HG02678 (cell line): ENCODE results near the gene ST8SIA4.

Experiments used
- ATAC-seq: cut with Tn5 transposase; IDR thresholded peaks from one replicate; pipeline ENCODE4 v1.9.1; 2021; ENCODE audit warnings: mild to moderate bottlenecking, moderate library complexity; ENCODE audit not compliant: unreplicated experiment

The ST8SIA4 gene

DNA sequence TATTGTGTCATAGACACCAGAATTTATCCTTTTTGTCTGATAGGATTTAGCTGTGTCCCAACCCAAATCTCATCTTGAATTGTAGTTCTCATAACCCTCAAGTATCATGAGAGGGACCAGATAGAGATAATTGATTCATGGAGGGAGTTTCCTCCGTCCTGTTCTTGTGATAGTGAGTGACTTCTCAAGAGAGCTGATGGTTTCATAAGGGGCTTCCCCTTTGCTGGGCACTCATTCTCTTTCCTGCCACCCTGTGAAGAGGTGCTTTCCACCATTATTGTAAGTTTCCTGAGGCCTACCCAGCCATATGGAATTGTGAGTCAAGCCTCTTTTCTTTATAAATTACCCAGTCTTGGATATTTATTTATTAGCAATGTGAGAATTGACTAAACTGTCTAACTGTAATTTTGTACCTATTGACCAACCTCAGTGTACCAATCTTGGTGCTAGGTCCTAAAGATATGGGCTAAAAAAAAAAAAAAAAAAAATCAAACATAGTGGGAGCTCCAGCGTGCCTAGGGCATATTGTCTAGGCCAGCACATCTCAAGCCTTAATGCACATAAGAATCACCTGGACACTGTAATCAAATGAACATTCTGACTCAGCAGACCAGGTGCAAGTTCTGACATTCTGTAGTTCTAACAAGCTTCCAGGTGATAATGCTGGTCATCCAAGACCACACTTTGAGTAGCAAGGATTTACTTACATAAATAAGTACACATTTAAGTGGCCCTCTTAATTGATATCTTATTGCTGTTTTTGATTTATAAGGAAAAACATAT lies 30.5 kb downstream of the ST8SIA4 start:
- peak; percentile 65 for ATAC-seq

DNA sequence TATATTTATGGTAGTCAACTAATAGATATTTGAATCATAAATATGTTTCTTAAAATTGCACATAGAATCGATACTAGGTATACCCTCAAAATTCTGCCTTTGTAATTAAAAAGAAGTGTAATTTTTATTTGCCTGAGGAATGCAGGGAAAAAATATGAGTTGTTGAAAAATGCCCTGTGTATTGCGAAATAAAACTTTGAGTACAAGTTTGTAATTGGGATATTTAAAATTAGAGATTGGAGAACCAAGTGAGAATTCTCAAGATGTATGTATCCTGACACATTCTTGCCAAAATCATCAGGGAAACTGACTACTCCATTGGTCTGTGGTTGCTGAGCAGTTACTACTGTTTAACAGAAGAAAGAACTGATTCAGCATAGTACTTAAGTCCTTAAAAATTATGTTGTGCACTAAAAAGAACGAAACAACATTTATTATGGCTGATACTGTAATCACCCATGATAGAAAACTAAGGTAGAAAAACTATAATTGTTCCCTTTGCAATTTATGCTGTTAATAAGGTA lies 36.0 kb downstream of the ST8SIA4 start:
- no peak for ATAC-seq

DNA sequence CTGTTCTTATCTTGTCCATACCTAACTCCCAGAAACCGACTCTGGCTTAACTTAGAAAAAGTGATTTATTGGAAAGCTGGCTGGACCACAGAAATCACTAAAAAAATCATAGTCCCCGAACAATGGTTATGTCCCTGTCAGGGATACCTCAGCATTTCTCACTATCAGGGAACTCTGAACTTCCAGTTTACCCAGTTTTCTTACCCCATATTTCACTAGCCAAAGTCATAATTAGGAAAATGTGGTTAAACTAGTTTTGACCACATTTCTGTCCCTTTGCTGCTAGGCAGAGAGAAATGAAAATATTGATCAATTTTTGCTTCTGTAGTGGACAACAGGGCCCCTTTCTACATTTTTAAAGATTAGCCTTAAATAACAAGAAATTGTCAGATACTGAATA lies 38.2 kb downstream of the ST8SIA4 start:
- ATAC-seq = no peak

DNA sequence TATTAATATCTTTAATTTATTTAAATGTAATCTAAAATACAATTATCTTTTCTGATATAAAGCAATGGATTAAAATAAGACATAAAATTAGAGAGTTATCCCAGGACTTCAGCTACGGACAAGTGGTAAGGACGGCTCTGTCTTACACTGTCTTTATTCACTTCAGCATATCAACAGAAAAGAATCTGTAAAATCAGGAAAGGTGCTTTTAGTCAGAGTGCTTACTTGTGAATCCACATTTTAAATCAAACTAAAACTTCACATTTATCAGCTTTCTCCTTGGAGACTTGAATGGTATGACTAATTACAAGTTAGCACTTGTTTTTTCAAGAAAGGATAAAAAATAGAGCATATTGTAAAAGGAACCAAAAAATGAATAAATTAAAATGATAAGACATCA lies 39.3 kb downstream of the ST8SIA4 start:
- no peak for ATAC-seq

DNA sequence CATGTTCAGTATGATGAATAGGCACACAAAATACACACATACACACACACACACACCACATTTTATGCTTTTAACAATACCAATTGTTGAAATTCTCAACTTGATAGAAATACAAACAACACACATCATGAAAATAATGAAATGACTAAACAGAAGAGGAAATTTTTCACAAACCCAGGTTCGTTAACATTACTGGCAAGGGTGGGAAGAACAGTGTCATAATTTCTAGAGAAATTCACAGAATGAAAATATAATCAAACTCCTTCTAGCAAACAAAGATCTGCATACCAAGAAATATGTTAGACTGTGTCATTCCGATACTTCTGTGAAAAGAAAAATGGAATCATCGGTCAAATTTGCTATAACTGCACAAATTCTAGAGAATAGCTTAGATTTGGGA lies 41.9 kb downstream of the ST8SIA4 start:
- ATAC-seq = no peak

DNA sequence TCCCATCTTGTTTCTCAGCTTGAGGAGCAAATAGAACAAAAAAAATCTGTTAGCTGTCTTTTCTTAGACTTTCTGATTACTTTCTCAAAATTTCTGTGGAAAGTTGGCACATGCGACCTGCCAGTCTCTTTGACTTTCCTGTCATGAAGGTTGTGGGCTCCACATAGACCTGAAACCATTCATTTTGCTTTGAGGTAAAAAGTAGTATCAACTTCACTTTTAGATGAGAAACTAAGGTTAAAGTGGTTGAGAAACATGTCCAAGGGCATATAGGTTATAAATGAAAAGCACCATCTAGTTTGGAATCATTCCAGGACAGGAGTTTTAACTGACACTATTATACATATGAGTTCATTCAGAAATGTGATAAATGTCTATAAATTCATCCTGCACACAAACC lies 42.7 kb downstream of the ST8SIA4 start:
- ATAC-seq = peak; percentile 69

DNA sequence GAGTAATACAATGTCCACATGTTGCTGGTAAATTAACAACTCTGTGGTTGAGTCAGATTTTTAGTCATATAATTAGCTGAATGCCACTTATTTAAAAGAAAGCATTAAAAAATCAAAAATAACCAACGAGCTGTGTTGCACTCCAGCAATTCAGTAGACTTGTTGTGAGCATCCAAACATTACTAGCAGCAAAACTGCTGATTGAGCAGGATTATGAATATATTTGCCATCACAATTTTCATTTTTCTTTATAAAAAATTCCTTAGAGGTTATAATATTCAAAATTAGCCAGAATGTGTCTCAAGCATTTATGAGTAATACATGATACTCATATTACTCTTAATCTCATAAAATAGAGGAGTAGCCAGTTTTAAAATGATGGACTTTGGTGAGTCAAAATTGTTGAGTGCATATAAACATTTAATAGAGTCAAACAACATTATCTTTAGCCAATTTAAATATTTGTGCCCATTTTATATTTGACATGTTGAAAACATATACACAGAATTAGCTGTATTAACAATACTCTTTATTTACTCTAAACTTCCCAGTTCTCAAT lies 44.0 kb downstream of the ST8SIA4 start:
- no peak for ATAC-seq

DNA sequence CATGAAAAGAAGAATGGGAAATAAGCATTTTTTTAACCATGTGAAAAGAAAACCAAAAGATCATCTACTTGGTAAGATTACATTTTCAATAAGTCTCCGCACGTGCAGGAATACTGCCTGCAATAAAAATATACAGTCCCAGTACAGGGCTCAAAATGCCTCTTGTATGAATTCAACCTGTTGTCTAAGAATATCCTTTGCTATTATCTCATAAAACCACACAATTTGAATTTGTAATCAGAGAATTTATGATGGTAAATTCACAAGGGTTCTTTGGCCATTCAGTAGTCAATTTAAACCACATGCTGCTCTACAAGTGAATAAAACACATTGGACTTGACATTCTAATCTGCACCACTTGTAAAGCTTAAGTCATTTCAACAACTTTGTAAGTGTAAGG lies 46.6 kb downstream of the ST8SIA4 start:
- no peak for ATAC-seq

DNA sequence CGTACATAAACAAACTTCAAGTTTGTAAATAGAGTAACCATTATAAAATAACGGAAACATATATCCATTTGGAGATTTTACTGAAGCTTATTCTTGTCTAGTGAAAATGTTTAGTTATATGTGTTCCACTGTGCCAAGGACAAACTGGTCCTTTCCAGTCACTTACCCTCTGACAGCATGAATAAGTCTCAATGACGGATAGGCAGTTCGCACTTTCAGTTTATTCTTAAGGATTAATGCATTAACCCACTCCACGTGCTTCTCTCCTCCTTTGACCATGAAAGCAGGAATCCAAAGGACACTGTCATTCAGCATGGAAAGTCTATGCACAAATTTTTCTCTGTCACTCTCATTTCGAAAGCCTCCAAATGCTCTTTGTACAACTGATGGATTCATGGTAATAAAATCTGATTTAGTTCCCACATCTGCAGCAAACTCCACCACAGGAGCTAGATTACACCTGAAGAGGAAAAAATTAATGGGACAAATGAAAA lies 47.1 kb downstream of the ST8SIA4 start:
- ATAC-seq = no peak

DNA sequence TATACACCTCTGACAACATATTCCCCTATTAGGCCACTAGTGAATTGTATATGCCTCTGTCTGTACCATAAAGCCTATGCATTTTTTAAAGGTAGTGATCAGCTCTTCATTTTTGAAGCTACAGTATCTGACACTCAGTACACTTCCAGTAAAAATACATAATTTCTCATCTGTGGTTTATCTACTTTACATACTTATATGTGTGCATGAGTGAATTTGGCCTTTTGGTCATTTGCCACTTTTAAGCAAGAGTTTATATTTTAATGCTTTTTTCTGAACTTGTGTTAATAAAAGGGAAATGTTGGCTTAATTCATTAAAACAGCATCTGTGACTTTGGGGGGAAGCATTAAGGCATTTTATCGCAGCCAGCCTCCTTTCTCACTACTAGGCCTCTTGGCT lies 47.8 kb downstream of the ST8SIA4 start:
- ATAC-seq = no peak

DNA sequence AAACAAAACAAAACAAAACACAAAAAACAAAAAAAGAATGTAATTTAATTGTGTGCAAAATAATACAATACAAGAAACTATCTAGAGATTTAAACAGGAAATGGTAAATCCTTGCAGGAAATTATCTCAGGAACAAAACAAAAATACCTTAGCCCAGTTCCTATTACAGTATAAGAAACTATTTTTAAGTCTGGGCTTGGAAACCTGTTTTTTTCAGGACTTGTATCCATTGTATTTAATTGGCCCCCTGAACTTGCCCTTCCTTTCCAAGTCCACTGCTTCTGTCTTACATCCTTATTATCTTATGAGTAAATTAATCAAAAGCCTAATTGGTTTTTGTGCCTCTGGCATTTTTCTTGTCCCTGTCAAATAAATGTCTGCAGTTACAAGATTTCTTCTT lies 48.5 kb downstream of the ST8SIA4 start:
- no peak for ATAC-seq

DNA sequence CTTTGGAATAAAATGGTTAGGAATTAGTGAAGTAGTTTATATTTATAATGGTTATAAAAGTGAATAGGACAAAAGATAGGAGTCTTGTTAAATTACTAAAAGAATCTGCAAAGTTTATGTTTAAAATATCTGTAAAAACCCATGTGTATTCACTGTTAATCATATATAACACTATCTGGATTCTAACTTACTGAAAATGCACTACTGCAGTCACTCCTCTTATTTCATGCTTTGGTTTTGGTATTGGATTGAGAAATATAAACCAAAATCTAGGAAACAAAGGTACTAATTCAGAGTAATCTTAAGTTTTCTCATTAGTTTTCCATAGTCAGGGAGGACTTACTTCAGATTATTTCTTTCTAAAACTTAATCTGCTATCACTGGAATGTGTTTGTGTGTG lies 49.5 kb downstream of the ST8SIA4 start:
- no peak for ATAC-seq

DNA sequence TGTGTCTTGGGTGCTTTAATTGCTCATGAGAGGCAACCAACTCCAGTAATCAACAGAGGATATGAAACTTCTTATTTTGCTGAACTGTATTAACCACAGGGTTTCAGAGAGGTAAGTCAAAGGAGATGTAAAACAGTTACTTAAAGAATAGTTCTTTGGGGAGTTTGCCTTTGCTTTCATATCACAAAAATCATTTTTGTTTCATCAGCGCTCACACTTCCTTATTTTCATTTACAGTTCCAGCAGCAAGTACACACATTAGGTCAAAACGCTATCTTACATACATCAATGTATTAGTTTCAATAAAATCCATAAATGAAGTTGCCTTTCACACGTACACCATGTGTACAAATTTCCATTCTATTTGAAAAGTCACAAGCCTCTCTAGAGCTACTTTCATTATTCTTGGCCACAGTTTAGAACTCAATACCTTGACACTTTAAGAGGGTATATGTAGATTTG lies 50.1 kb downstream of the ST8SIA4 start:
- ATAC-seq = peak; percentile 95

DNA sequence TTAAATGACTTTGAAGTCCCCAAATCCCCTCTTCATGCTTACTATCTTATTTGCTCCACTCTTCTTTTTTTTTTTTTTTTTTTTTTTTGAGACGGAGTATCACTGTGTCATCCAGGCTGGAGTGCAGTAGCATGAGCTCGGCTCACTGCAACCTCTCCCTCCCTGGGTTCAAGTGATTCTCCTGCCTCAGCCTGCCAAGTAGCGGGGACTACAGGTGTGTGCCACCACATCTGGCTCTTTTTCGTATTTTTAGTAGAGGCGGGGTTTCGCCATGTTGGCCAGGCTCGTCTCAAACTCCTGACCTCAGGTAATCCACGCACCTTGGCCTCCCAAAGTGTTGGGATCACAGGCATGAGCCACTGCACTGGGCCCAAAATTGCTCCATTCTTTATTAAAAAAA lies 51.0 kb downstream of the ST8SIA4 start:
- no peak for ATAC-seq

DNA sequence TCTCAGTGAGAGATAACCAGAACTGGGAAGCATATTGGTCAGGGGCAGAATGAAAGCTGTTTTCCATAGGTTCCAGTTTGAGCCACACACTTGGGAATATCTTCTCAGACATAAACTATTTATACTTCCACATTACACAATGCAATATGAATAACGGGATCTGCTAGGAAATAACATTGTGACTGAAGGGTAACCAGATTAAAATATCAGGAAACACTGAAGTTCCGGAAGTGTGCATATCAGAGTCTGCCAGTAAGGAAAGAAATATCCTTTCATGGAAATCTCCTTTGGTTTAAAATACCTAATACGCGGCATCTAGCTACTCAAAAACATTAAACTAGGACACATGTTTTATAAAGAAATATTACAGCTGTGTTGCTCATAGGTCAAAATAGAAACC lies 56.3 kb downstream of the ST8SIA4 start:
- no peak for ATAC-seq

DNA sequence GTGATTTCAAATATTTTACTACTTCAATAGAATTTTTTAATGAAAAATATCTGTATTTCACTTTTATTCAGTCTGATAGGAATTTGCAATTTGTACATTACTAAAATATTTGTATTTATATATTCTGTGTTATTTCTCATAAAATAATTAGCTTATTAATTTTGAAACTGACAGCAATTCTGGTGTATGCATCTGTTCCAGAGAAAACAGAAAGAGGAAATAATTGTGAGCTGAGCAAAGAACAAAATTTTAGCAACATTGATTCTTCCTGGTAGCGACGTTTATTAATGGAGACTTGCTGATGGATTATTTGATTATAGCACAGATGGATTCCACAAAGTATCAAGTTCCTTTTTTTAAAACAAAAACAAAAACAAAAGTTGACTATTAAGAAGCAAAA lies 61.0 kb downstream of the ST8SIA4 start:
- no peak for ATAC-seq

DNA sequence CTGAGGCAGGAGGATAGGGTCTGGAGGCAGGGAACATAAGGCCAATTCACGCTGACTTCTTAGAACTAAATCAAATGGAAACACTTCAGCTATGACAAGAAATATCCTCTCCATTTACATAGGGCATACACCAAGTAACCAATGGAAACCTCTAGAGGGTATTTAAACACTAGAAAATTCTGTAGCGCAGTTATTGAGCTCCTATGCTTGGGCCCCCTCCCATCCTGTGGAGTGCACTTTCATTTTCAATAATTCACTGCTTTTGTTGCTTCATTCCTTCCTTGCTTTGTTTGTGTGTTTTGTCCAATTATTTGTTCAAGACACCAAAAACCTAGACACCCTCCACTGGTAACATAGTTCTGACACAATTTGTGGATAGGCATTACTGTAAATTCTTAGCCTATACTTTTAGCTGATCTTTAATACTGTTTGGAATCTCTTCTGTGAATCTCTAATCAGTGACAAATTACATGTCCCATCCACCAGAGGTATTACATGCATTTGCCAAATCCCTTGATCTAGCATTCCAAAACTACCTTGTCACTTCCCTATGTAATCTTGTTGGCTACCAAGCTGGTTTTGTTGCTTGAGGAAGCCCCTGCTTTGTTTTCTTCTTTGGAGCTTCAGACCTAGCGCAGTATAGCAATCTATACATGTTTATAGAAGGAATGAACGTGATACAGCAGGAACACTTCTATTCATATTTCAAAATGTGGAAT lies 61.6 kb downstream of the ST8SIA4 start:
- ATAC-seq = peak; percentile 42

DNA sequence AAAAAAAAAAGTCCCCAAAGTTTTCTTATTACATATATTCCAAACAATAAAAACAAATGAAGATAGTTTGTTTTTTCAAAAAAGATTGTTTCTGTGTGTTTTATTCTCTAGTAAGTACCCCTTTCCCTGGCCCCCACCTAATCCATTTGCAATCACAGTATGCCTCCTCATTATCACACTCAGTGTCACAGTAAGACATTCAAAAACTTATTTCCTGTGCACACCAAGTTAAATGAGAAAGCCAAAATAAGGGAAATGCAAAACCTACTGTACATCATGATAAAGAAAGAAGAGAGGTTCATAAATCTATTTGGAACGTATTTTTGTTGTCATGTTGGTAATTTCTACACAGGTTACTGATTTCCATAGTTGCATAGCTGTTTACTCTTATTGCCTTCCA lies 62.3 kb downstream of the ST8SIA4 start:
- peak; percentile 31 for ATAC-seq

DNA sequence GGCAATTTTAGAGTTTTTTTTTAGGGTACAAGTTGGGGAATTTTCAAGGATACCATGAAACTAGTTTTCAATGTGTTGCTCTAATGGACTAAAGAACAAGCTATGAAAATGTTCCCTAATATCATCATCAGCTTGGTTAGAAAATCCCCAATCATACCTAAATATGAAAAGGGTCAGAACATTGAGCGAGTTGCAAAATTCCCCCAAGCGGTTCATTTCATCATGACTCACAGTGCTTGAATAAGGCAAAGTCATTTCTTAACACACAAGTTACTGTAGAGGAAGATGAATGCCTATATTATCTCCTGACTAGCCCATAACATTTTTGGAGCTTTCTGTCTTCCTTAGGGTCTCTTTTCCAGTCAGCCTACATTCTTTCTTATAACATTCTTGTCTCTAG lies 62.7 kb downstream of the ST8SIA4 start:
- peak; percentile 71 for ATAC-seq

DNA sequence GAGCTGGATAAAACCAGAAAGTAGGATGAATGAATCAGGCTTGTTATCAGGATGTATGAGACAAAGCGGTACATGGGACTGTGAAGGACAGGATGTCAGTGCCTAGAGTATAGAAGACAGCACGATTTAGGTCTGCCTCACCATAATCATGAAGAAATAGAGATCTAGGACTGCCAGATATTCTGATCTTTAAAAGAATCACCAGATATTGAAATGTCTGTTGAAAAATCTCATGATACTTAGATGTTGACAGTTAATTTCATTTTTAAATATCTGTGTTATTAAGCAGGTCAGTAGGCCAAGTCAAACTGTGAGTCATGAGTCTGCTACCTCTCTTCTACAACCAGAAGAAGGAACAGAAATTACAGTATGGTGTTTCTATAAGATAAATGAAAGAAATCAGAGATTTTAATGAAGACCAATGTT lies 65.0 kb downstream of the ST8SIA4 start:
- no peak for ATAC-seq

DNA sequence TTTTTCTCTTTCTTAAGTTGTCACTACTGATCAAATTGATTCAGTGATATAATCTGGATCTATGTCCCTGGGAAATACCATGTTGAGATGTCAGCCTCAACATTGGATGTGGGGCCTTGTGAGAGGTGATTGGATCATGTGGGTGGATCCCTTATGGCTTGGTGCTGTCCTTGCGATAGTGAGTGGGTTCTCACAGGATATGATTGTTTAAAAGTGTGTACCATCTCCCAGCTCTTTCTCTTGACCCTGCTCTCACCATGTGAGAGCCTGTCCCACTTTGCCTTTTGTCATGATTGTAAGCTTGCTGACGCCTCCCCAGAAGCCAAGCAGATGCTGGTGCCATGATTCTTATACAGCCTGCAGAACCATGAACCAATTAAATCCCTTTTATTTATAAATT lies 68.6 kb downstream of the ST8SIA4 start:
- no peak for ATAC-seq
